A549 (cell line): ENCODE data around the gene GNPAT.

Experiments used
- BHLHE40 ChIP-seq: IDR thresholded peaks from 2 replicates; pipeline ENCODE4 v1.6.1; 2012; ENCODE audit warnings: low read depth, low read length, inconsistent platforms
- CEBPB ChIP-seq, 2 experiments: fragments of >200 bp in 1 of 2; sonication (Bioruptor Twin) in 1 of 2; formaldehyde crosslinking in 1 of 2; IDR thresholded peaks; 2 replicates each; pipeline ENCODE4 v1.6.1; 2012 to 2016
- CHD2 ChIP-seq: fragments of 150-350 bp; IDR thresholded peaks from 2 replicates; pipeline ENCODE4 v1.6.1; 2014; ENCODE audit warnings: low read length; ENCODE audit not compliant: partially characterized antibody
- CHD4 ChIP-seq: fragments of 200-600 bp; sonication (generic); IDR thresholded peaks from 2 replicates; pipeline ENCODE4 v1.6.1; 2016; ENCODE audit warnings: antibody characterized with exemption, mild to moderate bottlenecking, borderline replicate concordance
- HDAC2 ChIP-seq: fragments of 200-600 bp; sonication (generic); IDR thresholded peaks from 2 replicates; pipeline ENCODE4 v1.6.1; 2016
- JUNB ChIP-seq: fragments of >200 bp; sonication (Bioruptor Twin); formaldehyde crosslinking; IDR thresholded peaks from 2 replicates; pipeline ENCODE4 v1.6.1; 2016
- NR3C1 ChIP-seq: fragments of >200 bp; sonication (Bioruptor Twin); formaldehyde crosslinking; IDR thresholded peaks from 3 replicates; pipeline ENCODE4 v1.6.1; 2017
- POLR2A ChIP-seq: IDR thresholded peaks from 2 replicates; pipeline ENCODE4 v1.6.1; 2012; ENCODE audit warnings: mild to moderate bottlenecking, low read length
- TP53 ChIP-seq: fragments of 250-450 bp; sonication (Bioruptor Pico); IDR thresholded peaks from 2 replicates; pipeline ENCODE4 v1.5.0; 2021; ENCODE audit warnings: mild to moderate bottlenecking, moderate library complexity
- TF ChIP-seq, protein P1 (sequence below): fragments of >200 bp; sonication (Bioruptor Twin); formaldehyde crosslinking; IDR thresholded peaks from 3 replicates; pipeline ENCODE4 v1.5.1; 2016
- TF ChIP-seq, protein P2 (sequence below): fragments of 250-450 bp; sonication (Bioruptor Pico); IDR thresholded peaks from 2 replicates; pipeline ENCODE4 v1.5.0; 2021; ENCODE audit warnings: mild to moderate bottlenecking, moderate library complexity, borderline replicate concordance
- TF ChIP-seq, protein P3 (sequence below): IDR thresholded peaks from 2 replicates; pipeline ENCODE4 v1.6.1; 2012
- TF ChIP-seq, protein P4 (sequence below): IDR thresholded peaks from 2 replicates; pipeline ENCODE4 v1.6.1; 2012

DNA sequence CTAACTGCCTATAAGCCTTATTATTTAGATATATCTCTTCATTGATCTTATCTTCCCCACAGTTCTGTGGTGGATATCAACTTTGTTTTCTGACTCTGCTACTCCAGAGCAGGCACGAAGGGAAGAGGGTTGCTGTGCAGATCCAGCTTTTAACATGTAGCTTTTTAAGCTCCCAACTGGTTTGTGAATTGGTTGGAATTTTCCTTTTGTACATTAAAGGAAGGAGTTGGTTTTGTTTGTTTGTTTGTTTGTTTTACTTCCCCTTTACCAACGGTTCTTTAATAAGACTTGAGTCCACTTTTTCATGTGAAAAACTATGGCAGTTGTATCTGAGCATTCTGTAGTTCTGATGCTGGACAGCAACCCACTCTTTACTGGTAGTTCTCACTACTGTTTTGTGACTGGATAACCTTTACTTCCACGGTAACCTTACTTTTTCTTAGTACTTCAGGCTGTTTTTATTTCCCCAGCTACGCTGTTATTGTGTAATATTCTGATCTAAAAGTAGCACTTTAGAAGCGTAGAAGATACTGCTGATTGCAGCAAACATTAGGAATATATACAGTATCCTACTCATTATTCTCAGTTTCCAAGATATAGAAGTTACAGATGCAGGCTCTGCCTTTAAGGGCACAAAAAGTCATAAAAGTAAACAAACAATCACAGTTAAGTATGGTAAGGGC, 1.6 kb downstream of the GNPAT start:
- TF ChIP-seq, protein P1, sequence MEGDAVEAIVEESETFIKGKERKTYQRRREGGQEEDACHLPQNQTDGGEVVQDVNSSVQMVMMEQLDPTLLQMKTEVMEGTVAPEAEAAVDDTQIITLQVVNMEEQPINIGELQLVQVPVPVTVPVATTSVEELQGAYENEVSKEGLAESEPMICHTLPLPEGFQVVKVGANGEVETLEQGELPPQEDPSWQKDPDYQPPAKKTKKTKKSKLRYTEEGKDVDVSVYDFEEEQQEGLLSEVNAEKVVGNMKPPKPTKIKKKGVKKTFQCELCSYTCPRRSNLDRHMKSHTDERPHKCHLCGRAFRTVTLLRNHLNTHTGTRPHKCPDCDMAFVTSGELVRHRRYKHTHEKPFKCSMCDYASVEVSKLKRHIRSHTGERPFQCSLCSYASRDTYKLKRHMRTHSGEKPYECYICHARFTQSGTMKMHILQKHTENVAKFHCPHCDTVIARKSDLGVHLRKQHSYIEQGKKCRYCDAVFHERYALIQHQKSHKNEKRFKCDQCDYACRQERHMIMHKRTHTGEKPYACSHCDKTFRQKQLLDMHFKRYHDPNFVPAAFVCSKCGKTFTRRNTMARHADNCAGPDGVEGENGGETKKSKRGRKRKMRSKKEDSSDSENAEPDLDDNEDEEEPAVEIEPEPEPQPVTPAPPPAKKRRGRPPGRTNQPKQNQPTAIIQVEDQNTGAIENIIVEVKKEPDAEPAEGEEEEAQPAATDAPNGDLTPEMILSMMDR, result no peak
- no peak for TF ChIP-seq HDAC2
- TF ChIP-seq CEBPB (IDR thresholded peaks at IDR 0.05), result no peak
- TF ChIP-seq POLR2A, result no peak
- no peak for TF ChIP-seq CHD4
- TF ChIP-seq, protein P2, sequence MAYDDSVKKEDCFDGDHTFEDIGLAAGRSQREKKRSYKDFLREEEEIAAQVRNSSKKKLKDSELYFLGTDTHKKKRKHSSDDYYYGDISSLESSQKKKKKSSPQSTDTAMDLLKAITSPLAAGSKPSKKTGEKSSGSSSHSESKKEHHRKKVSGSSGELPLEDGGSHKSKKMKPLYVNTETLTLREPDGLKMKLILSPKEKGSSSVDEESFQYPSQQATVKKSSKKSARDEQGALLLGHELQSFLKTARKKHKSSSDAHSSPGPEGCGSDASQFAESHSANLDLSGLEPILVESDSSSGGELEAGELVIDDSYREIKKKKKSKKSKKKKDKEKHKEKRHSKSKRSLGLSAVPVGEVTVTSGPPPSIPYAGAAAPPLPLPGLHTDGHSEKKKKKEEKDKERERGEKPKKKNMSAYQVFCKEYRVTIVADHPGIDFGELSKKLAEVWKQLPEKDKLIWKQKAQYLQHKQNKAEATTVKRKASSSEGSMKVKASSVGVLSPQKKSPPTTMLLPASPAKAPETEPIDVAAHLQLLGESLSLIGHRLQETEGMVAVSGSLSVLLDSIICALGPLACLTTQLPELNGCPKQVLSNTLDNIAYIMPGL (CRISPR knock-in tag), result no peak
- TF ChIP-seq, protein P3, sequence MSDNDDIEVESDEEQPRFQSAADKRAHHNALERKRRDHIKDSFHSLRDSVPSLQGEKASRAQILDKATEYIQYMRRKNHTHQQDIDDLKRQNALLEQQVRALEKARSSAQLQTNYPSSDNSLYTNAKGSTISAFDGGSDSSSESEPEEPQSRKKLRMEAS, result no peak
- TF ChIP-seq NR3C1, result no peak
- no peak for TF ChIP-seq CHD2
- TF ChIP-seq JUNB, result no peak
- no peak for TF ChIP-seq TP53
- TF ChIP-seq BHLHE40, result no peak
- TF ChIP-seq, protein P4, sequence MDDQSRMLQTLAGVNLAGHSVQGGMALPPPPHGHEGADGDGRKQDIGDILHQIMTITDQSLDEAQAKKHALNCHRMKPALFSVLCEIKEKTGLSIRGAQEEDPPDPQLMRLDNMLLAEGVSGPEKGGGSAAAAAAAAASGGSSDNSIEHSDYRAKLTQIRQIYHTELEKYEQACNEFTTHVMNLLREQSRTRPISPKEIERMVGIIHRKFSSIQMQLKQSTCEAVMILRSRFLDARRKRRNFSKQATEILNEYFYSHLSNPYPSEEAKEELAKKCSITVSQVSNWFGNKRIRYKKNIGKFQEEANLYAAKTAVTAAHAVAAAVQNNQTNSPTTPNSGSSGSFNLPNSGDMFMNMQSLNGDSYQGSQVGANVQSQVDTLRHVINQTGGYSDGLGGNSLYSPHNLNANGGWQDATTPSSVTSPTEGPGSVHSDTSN, result no peak
